ENCODE measurements around the gene ULBP1. TPM values are rescaled to one million over a fixed set of nuclear protein-coding genes. Genes with fewer than 3 reads are reported as not detected.
"Not testable (repeated sequence)": the region's sequence is repeated elsewhere in the genome, so short reads cannot be mapped to it uniquely, and the experiment has no call there.

Gene ULBP1
- total RNA-seq, 1 donor from 2014 or later = 2.0 TPM

DNA sequence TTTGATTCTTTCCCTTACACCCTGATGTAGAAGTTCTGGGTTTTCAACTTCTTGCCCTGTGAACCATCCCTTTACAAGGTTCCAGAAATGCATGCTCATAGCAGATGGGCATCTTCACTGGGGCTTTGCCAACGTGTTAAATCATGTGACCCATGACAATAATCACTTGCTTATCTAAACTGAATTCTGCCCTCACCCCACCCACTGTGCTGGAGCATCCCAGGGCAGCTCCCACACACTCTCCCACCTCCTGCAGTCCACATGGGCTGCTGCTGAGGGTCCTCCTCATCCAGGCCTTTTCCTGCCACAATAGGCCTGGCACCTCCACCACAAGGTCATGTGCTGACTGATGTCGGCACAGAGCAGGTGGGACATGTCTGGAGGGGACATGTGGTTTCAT, 4.3 kb downstream of the ULBP1 start:
- intact Hi-C loops (cut with micrococcal nuclease) = not testable (repeated sequence)

DNA sequence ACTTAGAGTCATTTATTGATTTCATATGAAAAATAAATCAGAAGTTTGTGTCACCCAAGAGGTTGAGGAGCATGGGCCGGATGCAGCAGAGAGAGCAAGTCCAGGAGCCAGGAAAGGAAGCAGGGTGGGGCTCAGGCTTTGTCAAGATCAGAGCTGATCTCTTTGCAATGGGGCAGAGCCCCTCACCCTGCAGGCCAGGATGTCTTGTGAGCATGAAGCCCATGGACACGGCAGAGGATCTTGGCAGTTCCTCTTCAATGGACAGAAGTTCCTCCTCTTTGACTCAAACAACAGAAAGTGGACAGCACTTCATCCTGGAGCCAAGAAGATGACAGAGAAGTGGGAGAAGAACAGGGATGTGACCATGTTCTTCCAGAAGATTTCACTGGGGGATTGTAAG, 5.2 kb downstream of the ULBP1 start:
- intact Hi-C loops (cut with micrococcal nuclease) = not testable (repeated sequence)

DNA sequence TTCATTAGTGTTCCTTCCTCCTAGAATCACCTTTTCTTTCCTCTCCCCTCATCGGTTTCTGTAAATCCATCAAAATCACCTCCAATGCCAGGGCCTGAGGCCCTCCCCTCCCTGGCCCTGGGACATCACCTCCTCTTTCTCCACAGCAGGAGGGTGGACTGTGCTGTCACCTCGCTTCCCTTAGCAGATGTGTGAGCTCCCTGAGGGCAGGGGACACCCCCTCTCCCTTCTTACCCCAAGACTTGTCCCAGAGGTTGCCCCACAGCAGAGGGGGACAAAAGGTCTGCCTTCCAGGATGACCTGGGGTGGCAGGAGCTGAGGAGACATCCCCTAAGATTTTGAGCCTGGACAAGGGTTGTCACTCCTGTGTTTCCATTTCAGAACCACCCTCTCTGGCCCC, 5.9 kb downstream of the ULBP1 start:
- intact Hi-C loops (cut with micrococcal nuclease) = no loop called here

DNA sequence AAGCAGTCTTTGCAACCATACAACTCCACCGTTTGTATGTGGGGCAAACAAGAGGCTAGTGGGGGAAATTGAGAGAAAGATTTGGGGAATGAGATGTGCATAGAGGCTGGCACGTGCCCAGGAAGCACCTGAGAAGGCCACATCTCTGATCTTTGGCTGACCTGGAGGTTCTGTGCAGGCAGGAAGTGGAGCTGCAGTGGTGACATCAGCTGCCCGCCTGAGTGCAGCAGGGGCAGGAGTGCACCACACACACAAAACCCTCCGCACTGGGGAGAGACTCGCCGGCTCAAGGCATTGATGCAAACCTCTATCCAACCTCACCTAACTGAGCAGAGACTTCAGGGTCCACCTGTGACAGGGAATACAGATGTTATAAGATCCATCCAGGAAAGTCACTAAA, 10.7 kb downstream of the ULBP1 start:
- intact Hi-C loops (cut with micrococcal nuclease) = not testable (repeated sequence)

DNA sequence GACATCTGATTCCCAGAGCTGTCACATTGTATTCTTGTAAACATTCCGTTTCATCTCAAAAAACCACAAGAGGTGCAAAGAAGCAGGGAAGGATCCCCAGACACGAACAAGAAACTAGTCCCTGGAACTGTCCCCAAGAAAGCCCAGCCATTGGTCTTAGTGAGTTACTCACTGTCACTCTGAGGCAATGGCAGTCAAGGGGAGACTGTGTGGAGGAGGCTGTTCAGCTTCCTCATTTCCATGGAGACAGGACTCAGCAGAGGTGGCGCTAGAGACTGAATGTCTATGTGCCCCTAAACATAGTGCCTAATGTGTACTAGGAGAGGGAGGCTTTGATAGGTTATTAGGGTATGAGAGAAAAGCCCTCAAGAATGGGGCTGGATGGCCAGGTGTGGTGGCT, 11.1 kb downstream of the ULBP1 start:
- intact Hi-C loops (cut with micrococcal nuclease) = no loop called here

DNA sequence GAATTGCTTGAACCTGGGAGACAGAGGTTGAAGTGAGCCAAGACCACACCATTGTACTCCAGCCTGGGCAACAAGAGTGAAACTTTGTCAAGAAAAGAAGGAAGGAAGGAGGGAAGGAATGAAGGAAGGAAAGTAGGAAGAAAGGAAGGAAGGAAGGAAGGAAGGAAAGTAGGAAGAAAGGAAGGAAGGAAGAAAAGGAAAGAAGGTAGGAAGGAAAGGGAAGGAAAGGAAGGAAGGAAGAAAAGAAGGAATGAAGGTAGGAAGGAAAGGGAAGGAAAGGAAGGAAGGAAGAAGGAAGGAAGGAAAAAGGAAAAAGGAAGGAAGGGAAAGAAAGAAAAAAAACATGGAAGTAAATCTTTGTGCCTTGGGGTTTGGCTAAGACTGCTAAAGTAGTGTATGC, 11.7 kb downstream of the ULBP1 start:
- intact Hi-C loops (cut with micrococcal nuclease) = no loop called here

DNA sequence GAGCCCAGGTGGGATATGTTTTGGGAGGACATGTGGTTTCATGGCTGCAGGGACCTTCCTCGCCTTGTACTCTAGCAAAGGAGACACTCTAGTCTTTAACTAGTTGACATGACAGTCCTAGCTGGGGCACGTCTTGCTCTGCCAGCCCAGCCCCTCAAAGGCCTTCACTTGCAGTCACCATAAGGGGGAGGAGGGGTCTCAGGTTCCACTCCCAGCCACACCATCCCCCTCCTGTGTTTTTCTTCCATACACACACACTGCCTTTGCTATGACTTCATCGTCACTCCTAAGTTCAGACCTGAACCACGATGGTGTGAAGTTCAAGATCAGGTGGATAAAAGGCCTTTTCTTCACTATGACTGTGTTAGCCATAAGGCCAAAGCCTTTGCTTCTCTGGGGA, 13.5 kb downstream of the ULBP1 start:
- intact Hi-C loops (cut with micrococcal nuclease) = no loop called here

DNA sequence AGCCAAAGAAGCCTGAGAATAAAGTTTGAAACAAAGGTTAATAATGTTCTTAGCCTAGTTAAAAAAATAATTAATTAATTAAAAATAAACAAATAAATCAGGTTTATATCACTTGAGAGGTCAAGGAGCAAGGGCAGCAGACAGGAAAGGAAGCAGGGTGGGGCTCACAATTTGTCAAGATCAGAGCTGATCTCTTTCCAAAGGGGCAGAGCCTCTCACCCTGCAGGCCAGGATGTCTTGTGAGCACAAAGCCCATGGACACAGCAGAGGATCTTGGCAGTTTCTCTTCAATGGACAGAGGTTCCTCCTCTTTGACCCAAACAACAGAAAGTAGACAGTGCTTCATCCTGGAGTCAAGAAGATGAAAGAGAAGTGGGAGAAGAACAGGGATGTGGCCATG, 14.9 kb downstream of the ULBP1 start:
- intact Hi-C loops (cut with micrococcal nuclease) = no loop called here

DNA sequence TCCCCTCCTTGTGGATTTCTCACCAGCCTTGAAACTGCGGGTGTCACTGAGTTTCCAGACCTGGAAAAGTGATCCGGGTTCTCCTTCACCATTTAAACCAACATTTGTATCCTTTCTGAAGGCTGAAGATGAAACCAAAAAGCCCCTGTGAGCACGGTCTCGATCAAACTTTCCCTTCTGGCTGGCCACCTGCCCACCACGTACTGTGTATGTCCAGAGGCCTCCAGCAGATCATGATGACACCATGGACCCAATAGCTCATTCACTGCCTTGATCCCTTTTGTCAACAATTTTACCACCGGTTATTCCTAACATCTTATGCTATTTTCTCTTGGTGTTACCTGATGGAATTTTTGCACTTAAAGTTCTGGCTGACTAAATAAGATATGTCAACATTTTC, 15.6 kb downstream of the ULBP1 start:
- intact Hi-C loops (cut with micrococcal nuclease) = no loop called here

DNA sequence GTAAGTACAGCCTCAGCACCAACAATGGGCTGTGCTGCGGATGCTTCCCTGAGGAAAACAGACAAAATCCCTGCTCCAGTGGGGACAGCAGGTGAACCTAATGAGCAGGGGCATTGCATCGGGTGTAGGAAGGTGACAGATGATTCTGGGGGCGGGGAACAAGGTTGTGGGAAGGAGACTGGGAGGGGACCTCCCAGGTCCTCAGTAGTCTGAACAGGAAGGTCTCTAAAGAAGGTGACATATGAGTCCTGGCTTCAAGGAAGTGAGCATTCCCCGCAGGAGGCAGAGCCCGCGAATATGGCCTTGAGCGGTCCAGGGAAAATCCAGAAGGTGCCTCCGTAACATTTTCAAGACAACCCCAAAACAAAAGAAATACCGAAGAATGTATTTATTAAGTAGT, 19.4 kb downstream of the ULBP1 start:
- intact Hi-C loops (cut with micrococcal nuclease) = no loop called here

DNA sequence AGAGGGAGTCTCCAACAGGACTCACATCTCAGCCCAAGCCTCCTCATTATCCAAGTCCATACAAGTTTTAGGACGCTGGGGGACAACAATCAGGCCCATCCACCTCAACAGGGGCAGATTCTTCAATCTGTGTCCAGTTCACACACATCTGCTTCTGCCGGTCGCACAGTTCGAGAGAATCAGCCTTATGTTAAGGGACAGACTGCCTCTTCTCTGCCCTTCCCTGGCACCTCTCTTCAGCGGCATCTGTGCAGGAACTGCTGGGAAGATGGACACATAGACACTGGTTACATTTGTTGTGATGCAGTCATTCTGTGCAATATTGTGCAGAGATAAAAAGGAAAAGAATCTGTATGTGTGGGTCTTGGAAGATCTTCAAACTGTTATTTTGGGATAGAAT, 21.0 kb downstream of the ULBP1 start:
- intact Hi-C loops (cut with micrococcal nuclease) = no loop called here

DNA sequence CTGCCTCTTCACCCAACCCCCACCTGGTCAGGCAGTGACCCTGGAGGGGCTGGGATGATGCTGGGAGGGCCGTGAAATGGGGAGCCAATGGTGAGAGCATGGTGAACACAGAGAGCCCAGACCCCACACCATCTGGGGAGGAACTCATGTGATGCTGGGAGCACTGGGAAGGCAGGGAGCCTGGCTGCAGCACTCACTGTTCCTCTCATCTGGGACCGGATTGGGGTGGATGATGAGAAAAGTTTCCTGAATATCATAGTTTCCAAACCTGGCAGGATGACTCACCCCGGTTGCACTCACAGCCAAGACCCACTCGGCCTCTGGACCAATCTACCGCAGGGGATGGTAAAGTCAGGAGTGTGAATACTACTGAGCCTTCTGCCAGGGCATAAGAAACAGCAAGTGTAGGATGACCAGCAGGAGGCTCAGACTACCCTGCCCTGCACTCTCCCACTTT, 21.8 kb downstream of the ULBP1 start:
- intact Hi-C loops (cut with micrococcal nuclease) = no loop called here

DNA sequence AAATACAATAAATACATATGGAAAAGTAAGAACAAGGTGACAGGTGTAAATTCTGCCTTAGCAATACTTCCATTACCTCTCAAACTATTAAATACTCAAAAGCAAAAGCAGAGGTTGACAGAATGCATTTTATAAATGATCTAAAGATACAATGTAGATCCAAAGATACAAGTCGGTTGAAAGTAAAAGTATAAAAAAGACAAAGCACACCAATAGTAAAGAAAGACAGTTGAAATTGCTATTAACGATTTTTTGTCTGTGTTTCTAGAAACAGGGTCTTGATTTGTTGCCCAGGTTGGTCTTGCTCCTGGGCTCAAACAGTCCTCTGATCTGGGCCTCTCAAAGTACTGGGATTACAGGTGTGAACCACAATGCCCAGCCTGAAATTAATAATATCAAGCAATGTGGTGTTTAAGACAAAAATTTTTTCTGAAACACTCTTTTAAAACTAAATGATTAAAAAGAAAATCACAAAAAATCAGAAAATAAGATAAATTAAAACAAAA, 23.9 kb downstream of the ULBP1 start:
- intact Hi-C loops (cut with micrococcal nuclease) = no loop called here

DNA sequence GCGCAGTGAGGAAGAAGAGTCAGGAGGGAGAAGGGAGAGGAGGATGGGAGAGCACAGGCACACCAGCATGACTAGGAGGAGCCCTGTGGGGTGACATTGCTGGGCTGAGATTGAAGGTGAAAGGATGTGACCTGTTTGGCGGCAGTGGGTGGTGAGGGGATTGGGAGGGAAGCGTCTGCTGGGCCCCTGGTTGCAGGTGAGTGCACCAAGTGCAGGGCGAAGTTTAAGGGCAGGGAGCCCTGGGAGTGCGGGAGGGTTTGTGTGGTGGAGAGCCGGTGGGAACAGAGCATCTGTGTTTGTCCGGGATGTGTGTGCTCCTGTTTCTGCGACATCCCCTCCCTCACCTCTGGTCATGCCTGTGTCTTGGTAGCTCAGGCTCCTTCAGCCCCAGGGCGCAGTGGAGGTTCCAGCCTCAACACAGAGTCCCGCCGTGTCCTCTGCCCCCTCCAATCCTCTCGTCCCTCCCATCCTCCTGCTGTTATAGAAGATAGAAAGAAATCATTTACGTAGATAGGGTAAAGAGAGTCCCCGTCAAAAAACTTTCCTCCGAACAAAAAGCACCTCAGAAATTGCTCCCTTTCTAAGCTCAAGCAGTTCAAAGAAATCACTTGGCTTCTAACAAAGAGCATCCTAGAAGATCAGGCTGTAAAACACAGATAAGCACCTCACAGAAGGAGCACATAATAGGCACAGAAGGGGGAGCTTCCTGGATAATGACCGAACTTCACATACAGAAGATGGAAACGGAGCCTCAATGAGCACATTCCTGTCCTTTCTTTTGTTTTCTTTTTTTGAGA, 25.0 kb downstream of the ULBP1 start:
- intact Hi-C loops (cut with micrococcal nuclease) = no loop called here

DNA sequence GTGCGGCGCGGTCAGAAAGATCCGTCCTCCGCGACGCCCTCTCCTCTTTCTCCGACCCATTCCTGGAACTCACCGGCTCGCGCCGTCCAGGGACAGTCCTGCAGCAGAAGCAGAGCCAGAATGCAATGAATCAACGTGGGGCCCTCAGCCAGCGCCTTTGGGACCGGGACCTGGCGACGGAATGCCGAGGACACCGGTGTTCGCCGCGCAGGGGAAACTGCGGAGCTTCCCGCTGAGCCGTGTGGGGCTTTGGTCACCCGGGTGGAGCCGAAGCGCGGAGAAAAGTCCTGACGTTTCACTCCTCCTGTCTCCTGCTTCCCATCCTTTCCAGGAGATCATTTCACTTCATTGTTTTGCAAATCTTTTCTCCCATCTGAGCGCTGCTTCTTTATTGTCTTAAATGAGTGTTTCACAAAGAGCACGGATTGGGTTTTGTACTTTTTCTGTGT, 26.5 kb downstream of the ULBP1 start:
- intact Hi-C loops (cut with micrococcal nuclease) = loop anchor here (10.0 kb wide), 1 partner anchor 1245 kb away; the partner anchor contains the start of gene UST

DNA sequence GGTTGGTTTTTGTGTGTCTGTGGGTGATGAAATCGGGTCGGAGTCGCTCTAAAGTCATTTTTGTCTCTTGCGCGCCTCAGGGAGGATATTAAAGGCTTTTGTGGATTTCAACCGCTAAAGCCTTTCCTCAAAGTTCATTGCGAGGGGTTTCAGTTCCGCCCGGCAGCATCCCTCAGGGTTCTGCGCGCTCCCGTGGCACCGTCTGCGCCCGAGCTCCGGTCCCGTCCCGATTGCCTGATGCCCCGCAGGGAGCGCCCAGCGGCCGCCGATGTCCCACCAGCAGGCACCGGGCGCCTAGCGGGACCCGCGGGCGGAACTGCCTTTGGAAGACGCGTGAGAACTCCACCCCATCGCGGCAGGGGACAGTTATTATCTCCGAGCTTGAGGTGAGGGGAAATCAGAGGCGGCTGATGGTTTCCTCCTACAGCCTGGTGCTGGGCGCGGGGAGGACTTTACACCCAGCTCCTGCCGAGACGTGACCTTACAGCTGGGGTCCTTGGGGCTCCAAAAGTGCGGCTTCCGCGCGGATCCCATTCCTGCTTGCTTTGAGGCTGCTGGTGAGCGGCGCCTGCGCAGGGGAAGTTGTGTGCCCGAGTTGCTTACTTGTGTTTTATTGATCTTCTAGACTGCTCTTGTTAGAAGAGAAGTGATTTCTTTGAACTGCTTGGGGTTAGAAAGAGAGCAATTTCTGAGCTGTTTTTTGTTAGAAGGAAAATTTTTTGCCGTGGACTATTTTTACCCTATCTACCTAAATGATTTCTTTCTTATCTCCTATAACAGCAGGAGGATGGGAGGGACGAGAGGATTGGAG, 27.1 kb downstream of the ULBP1 start:
- intact Hi-C loops (cut with micrococcal nuclease) = loop anchor here (1.0 to 10.0 kb wide), 4 partner anchors 9 to 1246 kb away; partner anchors contain the start of genes ULBP1 and UST

DNA sequence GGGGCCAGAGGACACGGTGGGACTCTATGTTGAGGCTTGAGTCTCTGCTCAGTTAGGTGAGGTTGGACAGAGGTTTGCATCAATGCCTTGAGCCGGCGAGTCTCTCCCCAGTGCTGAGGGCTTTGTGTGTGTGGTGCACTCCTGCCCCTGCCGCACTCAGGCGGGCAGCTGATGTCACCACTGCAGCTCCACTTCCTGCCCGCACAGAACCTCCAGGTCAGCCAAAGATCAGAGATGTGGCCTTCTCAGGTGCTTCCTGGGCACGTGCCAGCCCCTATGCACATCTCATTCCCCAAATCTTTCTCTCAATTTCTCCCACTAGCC, 27.7 kb downstream of the ULBP1 start:
- intact Hi-C loops (cut with micrococcal nuclease) = loop anchor here (1.0 to 10.0 kb wide), 4 partner anchors 9 to 1247 kb away; partner anchors contain the start of genes ULBP1 and UST

DNA sequence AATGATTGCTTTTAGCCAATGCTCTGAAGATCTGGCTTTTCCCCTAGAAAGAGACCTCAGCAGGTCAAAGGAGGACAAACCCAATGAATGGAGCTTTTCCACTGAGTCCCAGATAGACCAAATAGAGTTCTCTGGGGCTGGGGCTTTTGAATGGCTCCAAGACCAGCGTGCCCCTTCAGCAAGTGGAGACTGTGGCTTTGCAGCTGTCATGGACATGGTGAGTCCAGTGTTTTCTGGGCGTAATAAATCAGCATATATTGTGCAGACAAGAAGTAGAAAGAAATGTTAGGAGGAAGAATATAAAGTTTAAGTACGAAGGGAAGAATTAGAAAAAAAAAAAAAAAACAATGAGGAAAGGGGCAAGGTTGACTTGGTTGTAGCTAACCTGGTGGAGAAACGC, 28.1 kb downstream of the ULBP1 start:
- intact Hi-C loops (cut with micrococcal nuclease) = loop anchor here (1.0 to 10.0 kb wide), 4 partner anchors 9 to 1247 kb away; partner anchors contain the start of genes ULBP1 and UST

DNA sequence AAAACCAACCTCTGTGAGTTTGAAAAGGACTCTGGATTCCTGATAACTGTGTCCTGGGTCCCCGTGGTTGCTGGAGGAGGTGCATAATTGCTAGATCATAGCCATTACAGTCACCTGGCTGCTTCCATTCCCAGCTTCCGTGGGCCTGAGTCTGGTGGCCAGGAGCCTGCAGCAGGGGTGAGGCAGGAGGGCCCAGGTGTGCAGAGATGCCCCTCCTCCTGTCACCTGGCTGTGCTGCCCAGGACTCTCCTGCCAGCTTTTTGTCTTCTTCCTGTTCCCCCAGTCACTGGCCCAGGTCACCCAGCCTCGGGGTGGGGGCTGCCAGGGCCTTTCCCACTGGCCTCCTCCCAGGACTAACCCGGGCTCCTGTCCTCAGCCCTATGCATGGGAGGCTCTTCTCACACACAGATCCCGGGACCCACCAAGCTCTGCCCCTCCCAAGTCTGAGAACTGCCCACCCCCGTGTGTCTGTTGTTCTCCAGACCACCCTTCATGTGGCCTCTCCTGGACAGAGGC, 31.6 kb downstream of the ULBP1 start:
- intact Hi-C loops (cut with micrococcal nuclease) = loop anchor here (10.0 kb wide), 1 partner anchor 1250 kb away; the partner anchor contains the start of gene UST

DNA sequence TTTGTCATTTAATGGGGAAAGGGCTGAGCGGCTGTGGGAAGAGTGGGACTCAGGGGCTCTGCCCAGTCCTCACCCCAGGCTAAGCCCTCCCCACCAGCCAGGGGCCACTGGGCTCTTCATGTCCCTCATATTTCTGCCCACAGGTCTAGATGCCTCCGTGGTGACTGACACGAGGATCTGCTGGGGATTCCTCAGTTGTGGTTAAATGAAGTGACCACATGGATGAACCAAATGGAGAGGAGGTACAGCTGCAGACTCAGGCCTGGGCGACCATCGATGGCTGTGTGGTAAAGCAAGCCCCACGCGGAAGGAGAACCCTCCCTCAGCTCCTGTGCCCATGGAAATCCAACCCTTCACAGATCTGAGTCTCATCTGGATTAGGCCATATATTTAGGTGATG, 32.2 kb downstream of the ULBP1 start:
- intact Hi-C loops (cut with micrococcal nuclease) = loop anchor here (10.0 kb wide), 1 partner anchor 1251 kb away; the partner anchor contains the start of gene UST

DNA sequence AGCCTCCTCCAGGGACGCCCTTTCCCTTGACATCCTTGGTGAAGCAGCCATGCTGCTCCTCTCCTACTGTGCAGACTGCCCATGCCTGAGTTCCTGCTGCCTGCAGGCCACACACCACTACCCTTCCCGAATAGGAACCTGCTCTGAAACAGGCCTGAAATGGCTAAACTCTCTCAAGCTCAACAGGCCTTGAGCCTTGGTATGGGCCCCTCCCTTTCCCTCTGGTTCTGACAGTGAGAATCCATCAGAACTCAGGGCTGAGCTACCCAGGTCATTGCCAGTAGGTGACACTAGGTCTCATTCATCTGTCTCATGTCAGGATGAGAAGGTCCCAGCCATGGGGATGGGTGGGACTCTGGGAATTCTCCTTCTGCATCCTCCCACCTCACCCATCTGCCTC, 35.9 kb downstream of the ULBP1 start:
- intact Hi-C loops (cut with micrococcal nuclease) = loop anchor here (5.0 to 10.0 kb wide), 3 partner anchors 967 to 1453 kb away; partner anchors contain the start of genes RMND1 and UST

All from T-helper 1 cell treated with Interleukin-12 subunit alpha and Interleukin-12 subunit beta and Interleukin-4 antibody, amounts not matched to agents 30 ng/mL and 1 ng/mL, for 36 hours (primary cell).